K562 (cell line): ENCODE data around the gene RBM17.

Experiments used
- CTCF ChIP-seq, 3 experiments: IDR thresholded peaks in 2 of 3; conservative IDR thresholded peaks in 1 of 3; 2 replicates each; pipeline ENCODE4 v1.5.1; 2011 to 2012; ENCODE audit warnings: low read length in 3 of 3, mild to moderate bottlenecking in 3 of 3, control low read depth in 2 of 3, improper control_type of control experiment in 1 of 3, inconsistent platforms in 1 of 3, low read depth in 1 of 3, mixed read lengths in 1 of 3, moderate library complexity in 1 of 3; ENCODE audit not compliant: insufficient read depth in 2 of 3
- POLR2A ChIP-seq: fragments of 450-650 bp; conservative IDR thresholded peaks from 2 replicates; pipeline ENCODE4 v1.6.1; 2016
- TAF1 ChIP-seq: IDR thresholded peaks from 2 replicates; pipeline ENCODE4 v1.6.1; 2011; ENCODE audit warnings: mild to moderate bottlenecking, low read length, moderate library complexity; ENCODE audit not compliant: insufficient read depth, control insufficient read depth, severe bottlenecking; ENCODE audit errors: extremely low read depth

- TF ChIP-seq CTCF (IDR thresholded peaks at IDR 0.05 in 2 of 3, conservative IDR thresholded peaks at IDR 0.05 in 1 of 3; ENCODE audit: insufficient read depth in 2 of 3, low read depth in 1 of 3, low read length in 3 of 3) (no peak), TAF1 (no peak), POLR2A (peak; percentile 39; the same call in 1 of the 2 replicates)
These were observed 75.6 kb downstream of the RBM17 start for GRCh38 chr10:6164271-6165095.
